H9 (cell line): ENCODE results near the gene OSBPL2. TPM values are rescaled to one million over a fixed set of nuclear protein-coding genes. Genes with fewer than 3 reads are reported as not detected.

Experiments
- DNase-seq: peaks from one replicate; pipeline ENCODE4 v3.0.0-alpha.2; 2017
- H2AFZ ChIP-seq: one replicate; pipeline ENCODE4 v1.6.1; 2013; ENCODE audit warnings: mild to moderate bottlenecking, low read length, control low read depth, moderate library complexity
- H2AK5ac ChIP-seq: 2 replicates; pipeline ENCODE4 v1.6.1; 2013; ENCODE audit warnings: low read length, control low read depth, mixed read lengths; ENCODE audit not compliant: insufficient read length
- H2BK120ac ChIP-seq: one replicate; pipeline ENCODE4 v1.6.1; 2013; ENCODE audit warnings: low read depth, mild to moderate bottlenecking, low read length, control low read depth, inconsistent platforms; ENCODE audit not compliant: poor library complexity, severe bottlenecking
- H2BK12ac ChIP-seq: 2 replicates; pipeline ENCODE4 v1.6.1; 2013; ENCODE audit warnings: low read length, control low read depth, mixed read lengths, low read depth; ENCODE audit not compliant: insufficient read length
- H2BK15ac ChIP-seq: 2 replicates; pipeline ENCODE4 v1.6.1; 2013; ENCODE audit warnings: low read depth, low read length, control low read depth
- H2BK20ac ChIP-seq: one replicate; pipeline ENCODE4 v1.6.1; 2013; ENCODE audit warnings: low read depth, mild to moderate bottlenecking, low read length, control low read depth, inconsistent platforms; ENCODE audit not compliant: poor library complexity, severe bottlenecking
- H2BK5ac ChIP-seq: 2 replicates; pipeline ENCODE4 v1.6.1; 2013; ENCODE audit warnings: low read length, control low read depth, mixed read lengths; ENCODE audit not compliant: insufficient read length
- H3K14ac ChIP-seq: 2 replicates; pipeline ENCODE4 v1.6.1; 2013; ENCODE audit warnings: low read length, control low read depth; ENCODE audit not compliant: insufficient read depth
- H3K18ac ChIP-seq: 2 replicates; pipeline ENCODE4 v1.6.1; 2013; ENCODE audit warnings: low read depth, mild to moderate bottlenecking, mixed read lengths, low read length, control low read depth; ENCODE audit not compliant: insufficient read length
- H3K23ac ChIP-seq: 2 replicates; pipeline ENCODE4 v1.6.1; 2013; ENCODE audit warnings: low read length, control low read depth, mixed read lengths, low read depth; ENCODE audit not compliant: insufficient read length
- H3K23me2 ChIP-seq: 2 replicates; pipeline ENCODE4 v1.6.1; 2013; ENCODE audit warnings: low read depth, mild to moderate bottlenecking, mixed read lengths, low read length, control low read depth; ENCODE audit not compliant: insufficient read length, poor library complexity, severe bottlenecking
- H3K27ac ChIP-seq: 2 replicates; pipeline ENCODE4 v1.5.1; 2013; ENCODE audit warnings: low read length, control low read depth, mixed read lengths, low read depth; ENCODE audit not compliant: insufficient read length
- H3K27me3 ChIP-seq: 2 replicates; pipeline ENCODE4 v1.6.1; 2013; ENCODE audit warnings: low read length, control low read depth, inconsistent platforms; ENCODE audit not compliant: insufficient read depth
- H3K4ac ChIP-seq: 2 replicates; pipeline ENCODE4 v1.6.1; 2013; ENCODE audit warnings: low read depth, mild to moderate bottlenecking, control low read depth, inconsistent platforms, low read length, moderate library complexity
- H3K4me1 ChIP-seq: 2 replicates; pipeline ENCODE4 v1.6.1; 2013; ENCODE audit warnings: low read length, control low read depth, inconsistent platforms; ENCODE audit not compliant: insufficient read depth
- H3K4me2 ChIP-seq: 2 replicates; pipeline ENCODE4 v1.6.1; 2013; ENCODE audit warnings: low read length, control low read depth, mixed read lengths; ENCODE audit not compliant: insufficient read length, insufficient read depth
- H3K56ac ChIP-seq: 2 replicates; pipeline ENCODE4 v1.6.1; 2013; ENCODE audit warnings: low read depth, mild to moderate bottlenecking, mixed read lengths, low read length, control low read depth; ENCODE audit not compliant: insufficient read length
- H3K79me1 ChIP-seq: 2 replicates; pipeline ENCODE4 v1.6.1; 2013; ENCODE audit warnings: low read depth, mild to moderate bottlenecking, moderate library complexity, low read length, control low read depth, inconsistent platforms; ENCODE audit not compliant: insufficient read depth, poor library complexity, severe bottlenecking
- H3K79me2 ChIP-seq: 2 replicates; pipeline ENCODE4 v1.6.1; 2013; ENCODE audit warnings: low read length, control low read depth, inconsistent platforms; ENCODE audit not compliant: insufficient read depth
- H3K9ac ChIP-seq: 2 replicates; pipeline ENCODE4 v1.6.1; 2013; ENCODE audit warnings: low read length, control low read depth, mixed read lengths; ENCODE audit not compliant: insufficient read length; ENCODE audit errors: extremely low read depth
- H3K9me3 ChIP-seq: one replicate; pipeline ENCODE4 v1.6.1; 2013; ENCODE audit warnings: low read depth, low read length, inconsistent platforms; ENCODE audit not compliant: control insufficient read depth
- H3T11ph ChIP-seq: one replicate; pipeline ENCODE4 v1.6.1; 2013; ENCODE audit warnings: mild to moderate bottlenecking, low read length, control low read depth, inconsistent platforms
- H4K20me1 ChIP-seq: one replicate; pipeline ENCODE4 v1.6.1; 2013; ENCODE audit not compliant: control insufficient read depth, insufficient read length, insufficient read depth
- H4K5ac ChIP-seq: 2 replicates; pipeline ENCODE4 v1.6.1; 2013; ENCODE audit warnings: low read depth, mild to moderate bottlenecking, mixed read lengths, low read length, control low read depth; ENCODE audit not compliant: insufficient read length
- H4K8ac ChIP-seq: replicated peaks from 2 replicates; pipeline ENCODE4 v1.6.1; 2013; ENCODE audit warnings: low read length, control low read depth, mixed read lengths, low read depth; ENCODE audit not compliant: insufficient read length
- H4K91ac ChIP-seq: 2 replicates; pipeline ENCODE4 v1.6.1; 2013; ENCODE audit warnings: low read depth, mild to moderate bottlenecking, moderate library complexity, mixed read lengths, low read length, control low read depth; ENCODE audit not compliant: insufficient read length
- H3K27ac Mint-ChIP-seq, 3 experiments: 2 replicates in 2 of 3; 3 replicates in 1 of 3; pipeline ENCODE4 v1.8.0; 2020 to 2021; ENCODE audit warnings: mixed read lengths in 3 of 3, mild to moderate bottlenecking in 1 of 3, moderate library complexity in 1 of 3
- H3K27me3 Mint-ChIP-seq: 2 replicates; pipeline ENCODE4 v1.8.0; 2021; ENCODE audit warnings: low read depth, mild to moderate bottlenecking, moderate library complexity, mixed read lengths
- H3K36me3 Mint-ChIP-seq, 3 experiments: 2 replicates in 2 of 3; 3 replicates in 1 of 3; pipeline ENCODE4 v1.8.0; 2020 to 2021; ENCODE audit warnings: low read depth in 3 of 3, mixed read lengths in 3 of 3; ENCODE audit not compliant: insufficient read depth in 1 of 3
- H3K4me1 Mint-ChIP-seq, 2 experiments: 2 replicates each; pipeline ENCODE4 v1.8.0; 2020; ENCODE audit warnings: mixed read lengths in 2 of 2
- H3K4me3 Mint-ChIP-seq, 2 experiments: 2 replicates in 1 of 2; 3 replicates in 1 of 2; pipeline ENCODE4 v1.8.0; 2020 to 2021; ENCODE audit warnings: mild to moderate bottlenecking in 2 of 2, mixed read lengths in 2 of 2, moderate library complexity in 1 of 2
- H3K9me3 Mint-ChIP-seq, 2 experiments: 2 replicates in 1 of 2; 3 replicates in 1 of 2; pipeline ENCODE4 v1.8.0; 2020; ENCODE audit warnings: mild to moderate bottlenecking in 2 of 2, mixed read lengths in 2 of 2, moderate library complexity in 1 of 2
- CTCF ChIP-seq: fragments of 200-600 bp; sonication (generic); conservative IDR thresholded peaks from 3 replicates; pipeline ENCODE4 v1.8.0; 2021; ENCODE audit warnings: antibody characterized with exemption, mild to moderate bottlenecking
- WGBS: extraction: QIAGEN DNeasy Blood & Tissue Kit; methylation state at CpG from one replicate; pipeline ENCODE4 v1.1.7; 2013; ENCODE audit warnings: missing lambda C conversion rate, low lambda C conversion rate, mixed read lengths; ENCODE audit not compliant: insufficient read length; ENCODE audit errors: extremely low coverage; 5-methylcytosine and 5-hydroxymethylcytosine counted together
- total RNA-seq: library from RNA; stranded (reverse); gene quantifications from 2 replicates; pipeline ENCODE4 v1.2.1, GENCODE V29; 2021

OSBPL2 gene
- total RNA-seq, 1 experiment from 2014 or later, result 47.3 TPM

- Mint-ChIP-seq H3K4me3 (no peak overlapping the region), H3K36me3 (peaks cover 22 to 80% (median 80%) of the 10 kb centered on the region in 3 experiments; a peak in 6 of 7 replicates), H3K27ac (peak overlapping the region; percentile 27 to 86 (median 73); a peak in 5 of 7 replicates), H3K4me1 (no peaks in the 10 kb centered on the region), H3K27me3 (no peaks in the 10 kb centered on the region), H3K9me3 (no peaks in the 10 kb centered on the region)
- Histone ChIP-seq H2BK120ac (no peak overlapping the region), H3K4me1 (no peaks in the 10 kb centered on the region), H4K20me1 (peaks cover 3% of the 10 kb centered on the region), H4K5ac (no peak overlapping the region), H3K79me2 (no peaks in the 10 kb centered on the region), H2AK5ac (no peak overlapping the region), H3K23me2 (no peaks in the 10 kb centered on the region), H2BK5ac (no peak overlapping the region), H2BK15ac (no peak overlapping the region), H3K9ac (no peak overlapping the region), H3K9me3 (no peaks in the 10 kb centered on the region), H3K4me2 (no peak overlapping the region), H2AFZ (no peak overlapping the region), H2BK12ac (no peak overlapping the region), H4K91ac (no peak overlapping the region), H3K56ac (no peak overlapping the region), H3K4ac (no peak overlapping the region), H3K18ac (no peak overlapping the region), H3K14ac (no peak overlapping the region), H4K8ac (no peak overlapping the region), H3K27me3 (no peaks in the 10 kb centered on the region), H3K79me1 (no peaks in the 10 kb centered on the region), H3T11ph (no peak overlapping the region), H3K27ac (no peak overlapping the region), H3K23ac (no peak overlapping the region), H2BK20ac (no peak overlapping the region)
- WGBS, result no CpG with 5 or more reads among the region's 14 CpGs
- TF ChIP-seq CTCF, result no peak
- DNase-seq, result no peak
Measured at GRCh38 chr20:62339647-62340062, 101.3 kb downstream of the OSBPL2 start.
